ENCODE measurements around the gene TSHZ1. TPM values are rescaled to one million over a fixed set of nuclear protein-coding genes. Genes with fewer than 3 reads are reported as not detected.
A peak's percentile ranks its signal among the peaks of the same experiment; 100 is the strongest.

Gene TSHZ1
- total and polyA plus RNA-seq, 10 donors = 4.1 to 26.4 (median 18.2) TPM

- TF ChIP-seq POLR2A (IDR thresholded peaks at IDR 0.05) = no peak
- TF ChIP-seq CTCF (IDR thresholded peaks at IDR 0.05 in 8 of 11, conservative IDR thresholded peaks at IDR 0.05 in 3 of 11) = no peak
- TF ChIP-seq POLR2AphosphoS5 (IDR thresholded peaks at IDR 0.05) = no peak
These were observed 18.8 kb downstream of the TSHZ1 start for GRCh38 chr18:75229437-75229836.

GRCh38 chr18:75230163-75231052 is 19.8 kb downstream of the TSHZ1 start:
- Histone ChIP-seq H3K27ac (peak overlapping the region in 1 of 8 donors; percentile 6), H3K36me3 (peaks cover 0 to 7% (median 0%) of the 10 kb centered on the region in 6 donors), H3K4me1 (peaks cover 6 to 73% (median 39%) of the 10 kb centered on the region in 6 donors), H3K4me3 (no peak overlapping the region), H3K27me3 (replicated peaks in 1 of 7) (no peaks in the 10 kb centered on the region), H3K9me3 (no peaks in the 10 kb centered on the region)
- intact Hi-C loops (cut with DNase I; ENCODE audit: low total_unique reads) = no loop called here
- TF ChIP-seq POLR2AphosphoS5 (IDR thresholded peaks at IDR 0.05) (no peak), POLR2A (IDR thresholded peaks at IDR 0.05) (no peak), CTCF (IDR thresholded peaks at IDR 0.05 in 8 of 11, conservative IDR thresholded peaks at IDR 0.05 in 3 of 11) (no peak)
- no peak for DNase-seq
- WGBS, 5 donors = 57 to 73% (median 62%) methylated on average over 17 of the region's 17 CpGs

More at GRCh38 chr18:75229437-75229836, 18.8 kb downstream of the TSHZ1 start:
- H3K4me3 ChIP-seq = no peak overlapping the region
- no peaks in the 10 kb centered on the region for H3K27me3 ChIP-seq (replicated peaks in 1 of 7)
- H3K36me3 ChIP-seq = no peaks in the 10 kb centered on the region
- no peaks in the 10 kb centered on the region for H3K9me3 ChIP-seq
- H3K27ac ChIP-seq = peak overlapping the region in 3 of 8 donors; percentile 5 to 14 (median 6)
- WGBS, 5 donors = 87 to 91% (median 89%) methylated on average over 8 of the region's 8 CpGs
- peak; percentile 71 for DNase-seq
- intact Hi-C loops (cut with DNase I; ENCODE audit: low total_unique reads) = no loop called here
- H3K4me1 ChIP-seq = peaks cover 6 to 81% (median 40%) of the 10 kb centered on the region in 6 donors

GRCh38 chr18:75231053-75231406 is 20.4 kb downstream of the TSHZ1 start:
- H3K36me3 ChIP-seq = peaks cover 0 to 7% (median 0%) of the 10 kb centered on the region in 6 donors
- no peaks in the 10 kb centered on the region for H3K9me3 ChIP-seq
- no peak overlapping the region for H3K4me3 ChIP-seq
- H3K27me3 ChIP-seq (replicated peaks in 1 of 7) = no peaks in the 10 kb centered on the region
- H3K4me1 ChIP-seq = peaks cover 6 to 73% (median 39%) of the 10 kb centered on the region in 6 donors
- no peak for DNase-seq
- intact Hi-C loops (cut with DNase I; ENCODE audit: low total_unique reads) = no loop called here
- no peak for TF ChIP-seq CTCF (IDR thresholded peaks at IDR 0.05 in 8 of 11, conservative IDR thresholded peaks at IDR 0.05 in 3 of 11)
- no peak for TF ChIP-seq POLR2AphosphoS5 (IDR thresholded peaks at IDR 0.05)
- TF ChIP-seq POLR2A (IDR thresholded peaks at IDR 0.05) = no peak
- H3K27ac ChIP-seq = no peak overlapping the region
- 87 to 98% (median 93%) methylated on average over 4 to 5 of the region's 5 CpGs for WGBS, 5 donors

- peaks cover 0 to 57% (median 23%) of the 10 kb centered on the region in 6 donors for H3K4me1 ChIP-seq
- DNase-seq = no peak
- no peak overlapping the region for H3K27ac ChIP-seq
- H3K27me3 ChIP-seq (replicated peaks in 1 of 7) = no peaks in the 10 kb centered on the region
- intact Hi-C loops (cut with DNase I; ENCODE audit: low total_unique reads) = no loop called here
- H3K9me3 ChIP-seq = no peaks in the 10 kb centered on the region
- 86 to 97% (median 93%) methylated on average over 12 of the region's 12 CpGs for WGBS, 5 donors
- TF ChIP-seq POLR2AphosphoS5 (IDR thresholded peaks at IDR 0.05) = no peak
- no peak for TF ChIP-seq CTCF (IDR thresholded peaks at IDR 0.05 in 8 of 11, conservative IDR thresholded peaks at IDR 0.05 in 3 of 11)
- no peak for TF ChIP-seq POLR2A (IDR thresholded peaks at IDR 0.05)
- no peak overlapping the region for H3K4me3 ChIP-seq
- peaks cover 0 to 7% (median 0%) of the 10 kb centered on the region in 6 donors for H3K36me3 ChIP-seq
These were observed 24.3 kb downstream of the TSHZ1 start for GRCh38 chr18:75234901-75235300.

Data from spleen (tissue), 11 donors.